GM18505 (cell line): ENCODE measurements around the gene PDHA1.

ENCODE experiments used
- ATAC-seq: cut with Tn5 transposase; IDR thresholded peaks from one replicate; pipeline ENCODE4 v1.9.1; 2021; ENCODE audit not compliant: unreplicated experiment
- POLR2A ChIP-seq: IDR thresholded peaks from 4 replicates; pipeline ENCODE4 v1.6.1; 2011; ENCODE audit warnings: borderline replicate concordance; ENCODE audit not compliant: insufficient read depth, insufficient read length; ENCODE audit errors: extremely low read depth

PDHA1 gene

GRCh38 chrX:19358521-19358920 lies 14.8 kb downstream of the PDHA1 start:
- TF ChIP-seq POLR2A = no peak
- ATAC-seq = no peak

- ATAC-seq = no peak
- no peak for TF ChIP-seq POLR2A
Observed at GRCh38 chrX:19360903-19361302, 17.2 kb downstream of the PDHA1 start.

GRCh38 chrX:19361701-19362100 lies 18.0 kb downstream of the PDHA1 start:
- TF ChIP-seq POLR2A = no peak
- no peak for ATAC-seq

- no peak for ATAC-seq
- TF ChIP-seq POLR2A = no peak
Observed at GRCh38 chrX:19368576-19368975, 24.8 kb downstream of the PDHA1 start.

- no peak for TF ChIP-seq POLR2A
- no peak for ATAC-seq
Observed at GRCh38 chrX:19370061-19370460, 26.3 kb downstream of the PDHA1 start.

- peak; percentile 69 for ATAC-seq
- no peak for TF ChIP-seq POLR2A
Observed at GRCh38 chrX:19372170-19372546, 28.4 kb downstream of the PDHA1 start.

GRCh38 chrX:19372547-19373331 lies 29.0 kb downstream of the PDHA1 start:
- no peak for TF ChIP-seq POLR2A
- no peak for ATAC-seq

- no peak for TF ChIP-seq POLR2A
- no peak for ATAC-seq
Observed at GRCh38 chrX:19373351-19373891, 29.7 kb downstream of the PDHA1 start.

GRCh38 chrX:19375546-19375945 lies 31.8 kb downstream of the PDHA1 start:
- no peak for ATAC-seq
- no peak for TF ChIP-seq POLR2A

- TF ChIP-seq POLR2A = no peak
- ATAC-seq = no peak
Observed at GRCh38 chrX:19377799-19378198, 34.1 kb downstream of the PDHA1 start.

GRCh38 chrX:19381326-19381725 lies 37.6 kb downstream of the PDHA1 start:
- ATAC-seq = no peak
- no peak for TF ChIP-seq POLR2A

- no peak for ATAC-seq
- TF ChIP-seq POLR2A = no peak
Observed at GRCh38 chrX:19382555-19383145, 38.9 kb downstream of the PDHA1 start.

GRCh38 chrX:19386679-19387078 lies 43.0 kb downstream of the PDHA1 start:
- ATAC-seq = no peak
- no peak for TF ChIP-seq POLR2A

GRCh38 chrX:19388064-19388679 lies 44.4 kb downstream of the PDHA1 start:
- ATAC-seq = no peak
- no peak for TF ChIP-seq POLR2A
